Naive thymus-derived CD8-positive, alpha-beta T cell (primary cell): ENCODE results near the gene GNA12. TPM values are rescaled to one million over a fixed set of nuclear protein-coding genes. Genes with fewer than 3 reads are reported as not detected.
"Not testable (repeated sequence)": the region's sequence is repeated elsewhere in the genome, so short reads cannot be mapped to it uniquely, and the experiment has no call there.

Experiments used
- ATAC-seq, 2 donors: fragments of 150-1000 bp; cut with Tn5 transposase in 1 of 2; sonication (Bioruptor Pico), chemical (Tn5 transposase) in 1 of 2; 1 replicate in 1 of 2; 2 replicates in 1 of 2; pipeline ENCODE4 v1.10.0; 2021; ENCODE audit warnings: mild to moderate bottlenecking in 2 of 2, moderate library complexity in 2 of 2
- POLR2A ChIA-PET: fragments of 350-600 bp; sonication (Branson Sonifier 250); formaldehyde crosslinking; loops from one replicate; lab custom pipeline; 2021; ENCODE audit warnings: antibody characterized with exemption; lab: Charles Lee
- DNase-seq, 10 donors: peaks; one replicate each; pipeline versions ENCODE4 v3.0.0 to v3.0.0-alpha.2; 2020 to 2022
- H3K27ac Mint-ChIP-seq, 10 donors: one replicate each; pipeline ENCODE4 v1.8.0; 2020 to 2022; ENCODE audit warnings: mild to moderate bottlenecking in 10 of 10, mixed read lengths in 10 of 10, moderate library complexity in 4 of 10, inconsistent platforms in 1 of 10
- H3K27me3 Mint-ChIP-seq, 5 donors: one replicate each; pipeline ENCODE4 v1.8.0; 2021 to 2022; ENCODE audit warnings: mixed read lengths in 5 of 5
- H3K36me3 Mint-ChIP-seq, 3 donors: one replicate each; pipeline ENCODE4 v1.8.0; 2020 to 2022; ENCODE audit warnings: mixed read lengths in 3 of 3, mild to moderate bottlenecking in 2 of 3, inconsistent platforms in 1 of 3
- H3K4me1 Mint-ChIP-seq, 4 donors: one replicate each; pipeline ENCODE4 v1.8.0; 2021 to 2022; ENCODE audit warnings: mixed read lengths in 4 of 4
- H3K4me3 Mint-ChIP-seq, 10 donors: one replicate each; pipeline ENCODE4 v1.8.0; 2020 to 2022; ENCODE audit warnings: mild to moderate bottlenecking in 10 of 10, mixed read lengths in 10 of 10, moderate library complexity in 6 of 10, inconsistent platforms in 1 of 10
- H3K9me3 Mint-ChIP-seq, 9 donors: one replicate each; pipeline ENCODE4 v1.8.0; 2020 to 2022; ENCODE audit warnings: mixed read lengths in 9 of 9, mild to moderate bottlenecking in 3 of 9, inconsistent platforms in 1 of 9, moderate library complexity in 1 of 9
- polyA plus RNA-seq, 3 donors: library from polyadenylated mRNA; unstranded; fragments of 300-500 nt; fragmentation: Illumina TruSeq; gene quantifications; one replicate each; pipeline ENCODE4 v1.2.3, GENCODE V29; 2021
- total RNA-seq, 8 experiments: library from RNA in 2 of 8; stranded (reverse) in 2 of 8; gene quantifications; one replicate each; pipeline ENCODE4 v1.2.3 and lab custom pipeline; 2021 to 2026

GNA12 gene
- total and polyA plus RNA-seq, 5 experiments from 2014 or later = 4.6 to 21.4 (median 13.7) TPM

DNA sequence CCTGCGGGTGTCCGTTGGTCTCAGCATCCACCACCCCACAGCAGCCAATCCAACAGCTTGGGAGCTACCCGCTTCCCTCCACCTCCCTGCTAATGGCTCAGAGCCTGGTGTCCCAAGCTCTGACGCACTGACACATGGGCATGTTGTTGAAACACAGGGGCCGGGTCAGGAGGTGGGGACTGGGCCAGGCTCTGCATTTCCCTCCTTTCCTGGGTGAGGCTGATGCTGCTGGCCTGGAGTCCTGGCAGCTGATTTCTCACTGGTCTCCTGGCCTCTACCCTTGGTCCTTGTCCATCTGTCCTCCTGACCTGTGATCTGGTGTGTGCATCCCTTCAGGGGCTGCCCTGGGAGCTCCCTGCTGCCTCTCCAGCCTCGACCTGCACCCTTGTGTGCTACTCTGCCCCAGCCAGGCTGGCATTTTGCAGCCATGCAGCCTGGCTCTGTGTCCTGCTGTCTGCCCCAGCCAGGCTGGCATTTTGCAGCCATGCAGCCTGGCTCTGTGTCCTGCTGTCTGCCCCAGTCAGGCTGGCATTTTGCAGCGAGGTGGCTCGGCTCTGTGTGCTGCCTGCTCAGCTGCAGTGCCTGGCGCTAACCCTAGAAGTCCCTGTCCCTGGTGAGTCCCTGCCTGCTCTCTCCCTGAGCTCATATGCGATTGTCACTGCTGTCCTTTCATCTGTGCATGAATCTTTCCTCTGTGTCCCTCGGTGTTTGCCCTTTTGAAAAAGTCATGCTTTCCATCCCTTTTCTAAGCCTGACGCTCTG is 142.1 kb downstream of the GNA12 start:
- H3K4me3 Mint-ChIP-seq = peak overlapping the region in 1 of 10 donors; percentile 33

DNA sequence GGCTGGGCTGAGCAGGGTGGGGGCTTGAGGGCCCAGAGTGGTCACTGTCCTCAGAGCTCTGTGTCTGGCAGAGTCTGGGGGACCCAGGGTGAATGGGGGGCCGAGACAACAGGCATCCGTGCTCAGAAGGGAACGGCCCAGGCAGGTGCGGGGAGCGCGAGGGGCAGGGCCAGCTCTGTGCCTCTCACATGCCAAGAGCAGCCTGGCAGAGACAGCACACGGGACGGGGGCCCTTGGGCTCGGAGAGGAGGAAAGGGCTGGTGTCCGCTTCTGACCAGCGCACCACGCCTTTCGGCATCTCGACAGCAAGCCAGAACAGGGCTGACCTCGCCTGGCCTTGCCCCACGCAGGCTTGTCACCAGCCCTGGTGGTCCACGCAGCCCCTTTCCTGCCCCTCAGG is 142.7 kb downstream of the GNA12 start:
- POLR2A ChIA-PET = interaction anchor here (1.3 to 1.4 kb wide), 2 partner anchors 14 to 30 kb away, joined by 3 read pairs; no protein-coding TSS in a partner anchor
- Mint-ChIP-seq H3K4me1 (peaks cover 13 to 34% (median 24%) of the 10 kb centered on the region in 4 donors), H3K36me3 (no peaks in the 10 kb centered on the region), H3K27me3 (peaks cover 0 to 2% (median 0%) of the 10 kb centered on the region in 5 donors), H3K4me3 (no peak overlapping the region), H3K9me3 (no peaks in the 10 kb centered on the region), H3K27ac (no peak overlapping the region)
- DNase-seq (peak in 1 of 10 donors; percentile 58), ATAC-seq (no peak)

More for the DNA sequence above, 142.1 kb downstream of the GNA12 start:
- Mint-ChIP-seq H3K27me3 (peaks cover 0 to 2% (median 0%) of the 10 kb centered on the region in 5 donors), H3K36me3 (no peaks in the 10 kb centered on the region), H3K9me3 (no peaks in the 10 kb centered on the region), H3K4me1 (peaks cover 13 to 34% (median 24%) of the 10 kb centered on the region in 4 donors), H3K27ac (no peak overlapping the region)
- ATAC-seq = no peak
- POLR2A ChIA-PET = interaction anchor here (1.3 to 1.4 kb wide), 2 partner anchors 13 to 31 kb away, joined by 3 read pairs; no protein-coding TSS in a partner anchor
- peak in 1 of 10 donors; percentile 38 for DNase-seq

DNA sequence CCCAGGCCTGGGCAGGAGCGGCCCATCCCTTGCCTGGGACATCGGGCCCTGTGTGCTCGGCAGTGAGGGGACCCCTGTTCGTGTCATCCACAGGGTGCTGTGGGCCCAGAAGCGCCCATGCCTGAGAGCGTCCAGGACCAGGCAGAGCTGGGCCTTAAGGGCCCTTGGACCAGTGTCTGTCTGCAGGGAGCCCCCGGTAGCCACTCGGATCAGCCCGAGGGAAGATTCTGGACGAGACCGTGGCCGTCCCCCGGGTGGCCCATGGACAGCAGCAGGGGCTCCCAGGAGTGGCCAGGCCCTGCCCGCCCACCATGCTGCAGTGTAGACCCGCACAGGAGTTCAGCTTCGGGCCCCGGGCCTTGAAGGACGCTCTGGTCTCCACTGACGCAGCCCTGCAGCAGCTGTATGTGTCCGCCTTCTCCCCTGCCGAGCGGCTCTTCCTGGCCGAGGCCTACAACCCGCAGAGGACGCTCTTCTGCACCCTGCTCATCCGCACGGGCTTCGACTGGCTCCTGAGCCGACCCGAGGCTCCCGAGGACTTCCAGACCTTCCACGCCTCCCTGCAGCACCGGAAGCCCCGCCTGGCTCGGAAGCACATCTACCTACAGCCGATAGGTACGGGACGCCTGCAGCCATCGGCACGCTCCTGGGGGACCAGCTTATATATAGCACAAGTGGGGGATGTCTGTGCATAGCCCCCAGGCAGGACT is 143.8 kb downstream of the GNA12 start:
- POLR2A ChIA-PET = interaction anchor here (1.0 to 3.8 kb wide), 4 partner anchors 9 to 24 kb away, joined by 3 to 26 read pairs (median 8); no protein-coding TSS in a partner anchor
- Mint-ChIP-seq H3K4me1 (peaks cover 13 to 34% (median 24%) of the 10 kb centered on the region in 4 donors), H3K9me3 (no peaks in the 10 kb centered on the region), H3K36me3 (no peaks in the 10 kb centered on the region), H3K4me3 (peak overlapping the region in 6 of 10 donors; percentile 12 to 58 (median 34)), H3K27me3 (peaks cover 0 to 2% (median 0%) of the 10 kb centered on the region in 5 donors), H3K27ac (peak overlapping the region in 4 of 10 donors; percentile 56 to 69 (median 60))
- DNase-seq (peak in 1 of 10 donors; percentile 64), ATAC-seq (no peak)

DNA sequence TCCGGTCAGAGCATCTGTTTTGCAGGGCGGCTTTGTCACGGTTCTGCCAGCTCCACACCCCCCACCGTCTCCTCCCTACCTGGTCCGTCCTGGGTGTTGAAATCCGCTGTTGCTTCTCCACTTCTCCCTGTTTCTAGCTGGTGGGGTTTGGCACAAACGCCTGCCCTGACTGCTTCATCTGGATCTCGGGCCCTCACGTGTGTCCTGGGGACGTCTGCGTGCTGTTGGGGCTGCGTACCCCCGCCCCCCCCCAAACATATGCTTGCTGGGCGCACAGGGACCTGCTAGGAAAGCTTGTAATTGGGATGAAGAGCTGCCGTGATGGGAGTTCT is 144.9 kb downstream of the GNA12 start:
- Mint-ChIP-seq H3K9me3 (no peaks in the 10 kb centered on the region), H3K27ac (peak overlapping the region; percentile 57 to 92 (median 76)), H3K4me1 (peaks cover 13 to 34% (median 24%) of the 10 kb centered on the region in 4 donors), H3K36me3 (no peaks in the 10 kb centered on the region), H3K27me3 (peaks cover 0 to 3% (median 0%) of the 10 kb centered on the region in 5 donors), H3K4me3 (peak overlapping the region; percentile 62 to 86 (median 72))
- DNase-seq (no peak), ATAC-seq (no peak)
- POLR2A ChIA-PET = interaction anchor here (0.6 to 3.8 kb wide), 7 partner anchors 10 to 323 kb away, joined by 4 to 26 read pairs (median 5); no protein-coding TSS in a partner anchor

DNA sequence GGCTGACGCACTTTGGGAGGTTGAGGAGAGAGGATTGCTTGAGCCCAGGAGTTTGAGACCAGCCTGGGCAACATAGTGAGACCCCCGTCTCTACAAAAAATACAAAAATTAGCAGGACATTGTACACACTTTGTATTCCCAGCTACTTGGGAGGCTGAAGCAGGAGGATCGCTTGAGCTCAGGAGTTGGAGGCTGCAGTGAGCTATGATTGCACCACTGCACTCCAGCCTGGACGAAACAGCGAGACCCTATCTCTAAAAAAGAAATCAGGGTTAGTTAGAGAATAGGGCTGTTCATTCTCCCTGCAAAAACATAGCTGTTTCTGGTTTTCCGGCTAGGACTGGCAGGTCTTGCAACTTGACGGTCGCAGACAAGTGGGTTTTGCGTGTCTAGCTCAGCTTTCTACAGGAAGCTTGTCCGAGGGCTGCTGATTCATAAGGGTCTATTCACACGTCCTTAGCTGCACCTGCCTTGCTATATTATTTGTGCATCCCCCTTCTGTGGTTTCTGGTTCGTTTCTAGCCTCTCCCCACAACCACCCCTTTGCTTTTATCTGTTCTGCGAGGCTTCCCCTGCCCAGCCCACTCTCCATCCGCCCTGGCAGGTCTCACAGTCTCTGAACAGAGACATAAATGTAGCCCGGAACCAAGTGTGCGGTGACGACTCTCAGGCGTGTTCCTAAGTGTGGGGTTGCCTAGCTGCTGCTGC is 145.4 kb downstream of the GNA12 start:
- no peaks in the 10 kb centered on the region for H3K9me3 Mint-ChIP-seq
- DNase-seq = peak in 9 of 10 donors; percentile 19 to 85 (median 69)
- peak overlapping the region; percentile 62 to 86 (median 72) for H3K4me3 Mint-ChIP-seq
- peaks cover 13 to 34% (median 24%) of the 10 kb centered on the region in 4 donors for H3K4me1 Mint-ChIP-seq
- ATAC-seq = peak; percentile 94
- no peaks in the 10 kb centered on the region for H3K36me3 Mint-ChIP-seq
- POLR2A ChIA-PET = interaction anchor here (0.6 to 3.8 kb wide), 5 partner anchors 10 to 322 kb away, joined by 4 to 26 read pairs (median 5); no protein-coding TSS in a partner anchor
- H3K27me3 Mint-ChIP-seq = peaks cover 0 to 3% (median 0%) of the 10 kb centered on the region in 5 donors
- peak overlapping the region; percentile 57 to 92 (median 76) for H3K27ac Mint-ChIP-seq

DNA sequence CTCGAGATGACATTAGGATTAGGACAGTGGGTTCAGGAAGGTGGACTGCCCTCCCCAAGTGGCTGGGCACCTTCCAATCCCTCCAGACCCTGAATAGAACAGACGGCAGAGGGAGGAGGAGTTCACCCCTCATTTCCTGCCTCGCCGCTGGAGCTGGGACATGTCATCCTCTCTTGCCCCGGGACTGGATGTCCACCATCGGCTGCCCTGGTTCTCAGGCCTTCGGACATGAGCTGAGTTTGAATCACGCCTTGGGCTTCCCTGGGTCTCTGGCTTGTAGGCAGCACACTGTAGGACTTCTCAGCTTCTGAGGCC is 150.0 kb downstream of the GNA12 start:
- H3K36me3 Mint-ChIP-seq, ATAC-seq: not testable (repeated sequence)

DNA sequence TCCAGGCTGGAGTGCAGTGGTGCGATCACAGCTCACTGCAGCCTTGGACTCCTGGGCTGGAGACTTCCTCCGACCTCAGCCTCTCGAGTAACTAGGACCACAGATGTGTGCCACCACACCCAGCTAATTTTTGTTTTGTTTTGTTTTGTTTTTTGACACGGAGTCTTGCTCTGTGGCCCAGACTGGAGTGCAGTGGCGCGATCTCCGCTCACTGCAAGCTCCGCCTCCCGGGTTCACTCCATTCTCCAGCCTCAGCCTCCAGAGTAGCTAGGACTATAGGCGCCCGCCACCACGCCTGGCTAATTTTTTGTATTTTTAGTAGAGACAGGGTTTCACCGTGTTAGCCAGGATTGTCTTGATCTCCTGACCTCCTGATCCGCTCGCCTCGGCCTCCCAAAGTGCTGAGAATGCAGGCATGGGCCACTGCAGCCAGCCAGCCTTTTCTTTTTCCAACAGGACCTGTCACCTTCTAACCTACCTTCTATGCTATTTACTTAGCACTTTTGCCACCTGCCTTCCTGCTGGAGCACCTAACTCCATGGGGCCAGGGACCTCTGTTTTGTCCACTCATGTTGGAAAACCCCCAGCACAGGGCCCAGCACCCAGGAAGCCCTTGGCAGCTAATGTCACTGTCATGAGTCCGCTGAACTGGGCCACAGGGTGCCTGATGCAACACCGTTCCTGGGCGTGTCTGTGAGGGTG is 150.5 kb downstream of the GNA12 start:
- not testable (repeated sequence) for DNase-seq, H3K4me3 Mint-ChIP-seq, H3K9me3 Mint-ChIP-seq, ATAC-seq, H3K36me3 Mint-ChIP-seq
- Mint-ChIP-seq H3K4me1 (peaks cover 7 to 22% (median 14%) of the 10 kb centered on the region in 4 donors), H3K27me3 (peaks cover 10 to 32% (median 24%) of the 10 kb centered on the region in 5 donors), H3K27ac (peak overlapping the region in 2 of 10 donors; percentile 24 to 37)
- POLR2A ChIA-PET = interaction anchor here (0.5 to 0.8 kb wide), 2 partner anchors 25 to 172 kb away, joined by 3 to 4 read pairs; no protein-coding TSS in a partner anchor

More for the DNA sequence above, 150.0 kb downstream of the GNA12 start:
- DNase-seq = peak in 1 of 10 donors; percentile 40
- Mint-ChIP-seq H3K27ac (peak overlapping the region in 1 of 10 donors; percentile 18), H3K27me3 (peaks cover 5 to 26% (median 19%) of the 10 kb centered on the region in 5 donors), H3K4me1 (peaks cover 6 to 22% (median 14%) of the 10 kb centered on the region in 4 donors)
- H3K4me3 Mint-ChIP-seq, H3K9me3 Mint-ChIP-seq: not testable (repeated sequence)
- POLR2A ChIA-PET = interaction anchor here (0.8 kb wide), 1 partner anchor 24 kb away, joined by 3 read pairs; no protein-coding TSS in a partner anchor

GRCh38 chr7:2692543-2692942 is 151.6 kb downstream of the GNA12 start:
- Mint-ChIP-seq H3K27ac (no peak overlapping the region), H3K4me1 (peaks cover 5 to 16% (median 10%) of the 10 kb centered on the region in 4 donors), H3K9me3 (no peaks in the 10 kb centered on the region), H3K4me3 (no peak overlapping the region), H3K27me3 (peaks cover 10 to 35% (median 25%) of the 10 kb centered on the region in 5 donors), H3K36me3 (no peaks in the 10 kb centered on the region)
- peak in 1 of 10 donors; percentile 35 for DNase-seq
- POLR2A ChIA-PET = no interaction called here
- no peak for ATAC-seq

DNA sequence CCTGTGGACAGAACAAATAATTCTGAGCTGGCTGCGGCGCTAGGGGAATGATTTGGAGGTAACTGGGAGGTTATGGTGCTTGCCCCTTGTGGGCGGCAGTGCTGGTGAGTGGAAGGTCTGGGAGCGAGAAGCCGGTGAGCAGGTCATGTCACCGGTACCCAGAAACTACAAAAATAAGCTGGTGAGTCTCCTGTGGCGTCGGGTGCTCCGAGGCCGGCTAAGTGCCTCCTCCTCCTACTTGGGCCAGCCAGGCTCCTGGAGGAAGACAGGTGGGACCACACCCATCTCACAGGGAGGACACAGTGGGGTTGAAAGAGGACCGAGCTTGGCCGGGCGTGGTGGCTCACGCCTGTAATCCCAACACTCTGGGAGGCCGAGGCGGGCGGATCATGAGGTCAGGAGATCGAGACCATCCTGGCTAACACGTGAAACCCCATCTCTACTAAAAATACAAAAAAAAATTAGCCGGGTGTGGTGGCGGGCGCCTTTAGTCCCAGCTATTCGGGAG is 152.1 kb downstream of the GNA12 start:
- H3K9me3 Mint-ChIP-seq, H3K4me3 Mint-ChIP-seq, H3K27ac Mint-ChIP-seq, ATAC-seq, H3K36me3 Mint-ChIP-seq: not testable (repeated sequence)
- POLR2A ChIA-PET = interaction anchor here (0.6 to 0.7 kb wide), 2 partner anchors 62 to 278 kb away, joined by 3 to 5 read pairs; no protein-coding TSS in a partner anchor
- H3K27me3 Mint-ChIP-seq = peaks cover 14 to 40% (median 30%) of the 10 kb centered on the region in 5 donors
- peaks cover 5 to 13% (median 8%) of the 10 kb centered on the region in 4 donors for H3K4me1 Mint-ChIP-seq
- peak in 1 of 10 donors; percentile 40 for DNase-seq

DNA sequence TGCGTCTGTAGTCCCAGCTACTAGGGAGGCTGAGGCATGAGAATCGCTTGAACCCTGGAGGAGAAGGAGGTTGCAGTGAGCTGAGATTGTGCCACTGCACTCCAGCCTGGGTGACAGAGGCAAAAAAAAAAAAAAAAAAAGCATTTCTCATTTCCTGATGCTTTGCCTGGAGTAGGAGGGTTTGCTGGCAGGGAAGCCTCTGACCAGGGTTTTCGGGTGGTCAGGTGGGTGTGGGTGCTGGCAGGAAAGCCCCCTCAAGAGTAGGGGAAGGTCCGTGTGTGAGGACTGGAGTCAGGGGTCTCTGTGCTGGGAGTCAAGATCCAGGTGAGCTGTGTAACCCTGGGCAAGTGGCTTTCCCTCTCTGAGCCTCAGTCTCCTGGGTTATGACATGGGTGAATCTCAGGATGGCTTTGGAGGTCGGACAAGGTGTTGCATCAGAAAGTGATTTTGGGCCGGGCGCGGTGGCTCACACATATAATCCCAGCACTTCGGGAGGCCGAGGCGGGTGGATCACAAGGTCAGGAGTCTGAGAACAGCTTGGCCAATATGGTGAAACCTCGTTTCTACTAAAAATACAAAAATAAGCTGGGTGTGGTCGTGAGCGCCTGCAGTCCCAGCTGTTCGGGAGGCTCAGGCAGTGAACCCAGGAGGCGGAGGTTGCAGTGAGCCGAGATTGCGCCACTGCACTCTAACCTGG is 152.9 kb downstream of the GNA12 start:
- ATAC-seq = no peak
- DNase-seq = peak in 1 of 10 donors; percentile 57
- peak overlapping the region in 1 of 10 donors; percentile 43 for H3K27ac Mint-ChIP-seq
- POLR2A ChIA-PET = interaction anchor here (0.7 kb wide), 1 partner anchor 63 kb away, joined by 5 read pairs; no protein-coding TSS in a partner anchor
- H3K4me3 Mint-ChIP-seq = no peak overlapping the region
- H3K4me1 Mint-ChIP-seq = peaks cover 5 to 13% (median 8%) of the 10 kb centered on the region in 4 donors
- peaks cover 16 to 45% (median 34%) of the 10 kb centered on the region in 5 donors for H3K27me3 Mint-ChIP-seq
- no peaks in the 10 kb centered on the region for H3K9me3 Mint-ChIP-seq
- no peaks in the 10 kb centered on the region for H3K36me3 Mint-ChIP-seq
